T-helper 22 cell (primary cell): ENCODE results near the gene CBARP.

Experiments
- DNase-seq: peaks from one replicate; pipeline ENCODE4 v3.0.0-alpha.2; 2020; ENCODE audit warnings: low read depth

The CBARP gene

GRCh38 chr19:1237754-1238368, at the start of gene CBARP:
Gene CBARP (minus strand): TSS chr19:1238005. CDS start chr19:1236100, 1,905 bp downstream.
- DNase-seq, result no peak

GRCh38 chr19:1286487-1287353, 48.9 kb upstream of the CBARP start:
- DNase-seq, result no peak

GRCh38 chr19:1285737-1286360, 48.0 kb upstream of the CBARP start, which contains the start of gene EFNA2:
Gene EFNA2 (plus strand): TSS chr19:1285873. CDS start chr19:1286169, 296 bp downstream.
- no peak for DNase-seq

GRCh38 chr19:1284979-1285736, 47.4 kb upstream of the CBARP start:
- no peak for DNase-seq

- no peak for DNase-seq
These were observed 46.6 kb upstream of the CBARP start for GRCh38 chr19:1284293-1284978.

GRCh38 chr19:1283917-1284292, 46.1 kb upstream of the CBARP start:
- no peak for DNase-seq

- no peak for DNase-seq
These were observed 45.6 kb upstream of the CBARP start for GRCh38 chr19:1283207-1283916.

GRCh38 chr19:1282588-1283206, 44.9 kb upstream of the CBARP start:
- DNase-seq, result no peak

- no peak for DNase-seq
These were observed 43.9 kb upstream of the CBARP start for GRCh38 chr19:1281569-1282287.

- DNase-seq, result no peak
These were observed 43.1 kb upstream of the CBARP start for GRCh38 chr19:1280636-1281568.

- DNase-seq, result peak; percentile 44
These were observed 42.1 kb upstream of the CBARP start for GRCh38 chr19:1279782-1280341.

- DNase-seq, result no peak
These were observed 41.2 kb upstream of the CBARP start for GRCh38 chr19:1278713-1279660.

GRCh38 chr19:1278074-1278473, 40.3 kb upstream of the CBARP start:
- no peak for DNase-seq

- no peak for DNase-seq
These were observed 39.3 kb upstream of the CBARP start for GRCh38 chr19:1277061-1277460.

- DNase-seq, result no peak
These were observed 38.8 kb upstream of the CBARP start for GRCh38 chr19:1276628-1277022.

- no peak for DNase-seq
These were observed 38.3 kb upstream of the CBARP start for GRCh38 chr19:1275976-1276627.
